MV-4-11 (cell line): ENCODE measurements around the gene CTDNEP1.

Experiments used
- DNase-seq: peaks from one replicate; lab custom pipeline; 2025; lab: John Stamatoyannopoulos, UW

Gene CTDNEP1

GRCh38 chr17:7280519-7281073 lies 29.1 kb upstream of the CTDNEP1 start:
- DNase-seq, result peak; percentile 80

- DNase-seq, result no peak
Observed at GRCh38 chr17:7279448-7279847, 27.9 kb upstream of the CTDNEP1 start.

- DNase-seq, result no peak
Observed at GRCh38 chr17:7266784-7267183, 15.2 kb upstream of the CTDNEP1 start.

GRCh38 chr17:7263801-7264078 lies 12.2 kb upstream of the CTDNEP1 start:
- DNase-seq, result no peak

- peak; percentile 42 for DNase-seq
Observed at GRCh38 chr17:7262935-7263800, 11.6 kb upstream of the CTDNEP1 start.

GRCh38 chr17:7262192-7262934 lies 10.8 kb upstream of the CTDNEP1 start, which contains the start of gene CLDN7:
TSS of gene CLDN7 (minus strand) at chr17:7262478. CDS start at chr17:7262043, 435 bp downstream.
- no peak for DNase-seq

GRCh38 chr17:7261379-7262191 lies 10.1 kb upstream of the CTDNEP1 start:
- no peak for DNase-seq

- DNase-seq, result no peak
Observed at GRCh38 chr17:7260651-7261378, 9.3 kb upstream of the CTDNEP1 start.

- no peak for DNase-seq
Observed at GRCh38 chr17:7260151-7260550, 8.6 kb upstream of the CTDNEP1 start.

GRCh38 chr17:7259555-7259889 lies 8.0 kb upstream of the CTDNEP1 start:
- no peak for DNase-seq

GRCh38 chr17:7258731-7259554 lies 7.4 kb upstream of the CTDNEP1 start:
- peak; percentile 82 for DNase-seq

GRCh38 chr17:7256766-7257456 lies 5.4 kb upstream of the CTDNEP1 start:
- no peak for DNase-seq

- no peak for DNase-seq
Observed at GRCh38 chr17:7254511-7254910, 3.0 kb upstream of the CTDNEP1 start.

- no peak for DNase-seq
Observed at GRCh38 chr17:7253082-7253481, 1.5 kb upstream of the CTDNEP1 start.

GRCh38 chr17:7252176-7253043 lies 876 bp upstream of the CTDNEP1 start, which contains the start of gene ELP5:
TSS of gene ELP5 (plus strand) at chr17:7252215. CDS start at chr17:7252551, 336 bp downstream.
- DNase-seq, result peak; percentile 91

GRCh38 chr17:7250695-7251627 lies 573 bp downstream of the CTDNEP1 start:
- DNase-seq, result no peak

- DNase-seq, result peak; percentile 59
Observed at GRCh38 chr17:7249830-7250229, 1.7 kb downstream of the CTDNEP1 start.

- no peak for DNase-seq
Observed at GRCh38 chr17:7249214-7249613, 2.3 kb downstream of the CTDNEP1 start.
